DMS153 treated with DMSO at 0.1 percent for 48 hours (cell line): ENCODE measurements around the gene NOL12.
A peak's percentile ranks its signal among the peaks of the same experiment; 100 is the strongest.
"Not testable (repeated sequence)": the region's sequence is repeated elsewhere in the genome, so short reads cannot be mapped to it uniquely, and the experiment has no call there.

Experiments
- DNase-seq: peaks from one replicate; lab custom pipeline; 2025; ENCODE audit not compliant: unreplicated experiment; lab: John Stamatoyannopoulos, UW

NOL12 gene

GRCh38 chr22:37686002-37686982 lies at the start of gene NOL12:
NOL12 (plus strand) TSS chr22:37686343; CDS start chr22:37686393, 50 bp downstream.
- peak; percentile 82 for DNase-seq

DNA sequence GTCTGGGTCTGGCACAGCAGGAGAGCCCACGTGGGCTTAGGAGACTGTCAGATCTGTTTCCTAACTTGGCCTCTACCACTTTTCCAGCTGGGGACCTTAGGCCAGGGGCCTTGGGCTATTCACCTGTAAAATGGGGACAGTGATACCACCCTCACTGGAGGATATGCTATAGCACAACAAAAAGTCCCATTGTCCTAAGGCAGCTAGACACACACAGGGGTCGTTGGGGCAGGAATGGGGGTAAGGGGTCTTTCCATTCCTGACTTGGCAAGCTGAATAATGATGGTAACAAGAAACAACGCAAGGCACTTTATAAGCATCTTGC lies 49.2 kb upstream of the NOL12 start:
- no peak for DNase-seq

- DNase-seq, result no peak
Observed at GRCh38 chr22:37638391-37639069, 47.6 kb upstream of the NOL12 start.

DNA sequence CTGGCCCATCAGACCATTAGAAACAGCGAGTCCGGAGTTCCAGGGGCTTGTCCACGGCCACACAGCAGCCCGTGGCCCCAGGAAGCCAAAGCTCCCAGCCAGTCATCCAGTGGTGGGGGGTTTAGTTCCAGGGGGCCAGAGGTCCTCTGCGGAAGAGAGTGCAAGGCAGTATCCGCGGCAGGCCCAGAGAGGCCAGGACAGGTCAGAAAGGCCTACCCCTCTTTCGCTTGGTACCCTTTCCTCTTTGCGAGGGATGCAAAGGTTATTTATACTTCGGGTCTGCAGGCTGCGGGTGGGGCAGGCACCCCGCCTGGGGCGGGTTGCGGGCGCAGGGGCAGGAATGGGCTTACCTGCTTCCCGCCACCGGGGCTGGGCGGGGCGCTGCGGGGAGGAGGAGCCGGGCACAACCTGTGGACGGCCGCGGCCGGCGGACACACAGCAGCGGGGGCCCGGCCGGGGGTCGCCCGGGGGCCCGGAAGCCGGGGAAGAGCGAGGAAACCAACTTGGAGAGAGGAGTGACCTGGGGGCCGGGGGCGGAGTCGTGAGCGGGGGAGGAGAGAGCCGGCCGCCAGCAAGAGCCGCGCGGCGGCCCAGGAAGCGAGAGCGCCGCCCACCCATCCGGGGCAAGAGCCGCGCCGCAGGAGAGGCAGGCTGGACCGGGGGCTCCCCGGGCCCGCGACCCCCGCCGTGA lies 46.9 kb upstream of the NOL12 start, which contains the start of gene SH3BP1:
TSS of gene SH3BP1 (plus strand) at position 600 of the 691 bp plus-strand sequence. CDS start 119 bp downstream, outside the sequence.
- DNase-seq, result no peak

GRCh38 chr22:37639771-37640590 lies 46.2 kb upstream of the NOL12 start:
- DNase-seq, result no peak

DNA sequence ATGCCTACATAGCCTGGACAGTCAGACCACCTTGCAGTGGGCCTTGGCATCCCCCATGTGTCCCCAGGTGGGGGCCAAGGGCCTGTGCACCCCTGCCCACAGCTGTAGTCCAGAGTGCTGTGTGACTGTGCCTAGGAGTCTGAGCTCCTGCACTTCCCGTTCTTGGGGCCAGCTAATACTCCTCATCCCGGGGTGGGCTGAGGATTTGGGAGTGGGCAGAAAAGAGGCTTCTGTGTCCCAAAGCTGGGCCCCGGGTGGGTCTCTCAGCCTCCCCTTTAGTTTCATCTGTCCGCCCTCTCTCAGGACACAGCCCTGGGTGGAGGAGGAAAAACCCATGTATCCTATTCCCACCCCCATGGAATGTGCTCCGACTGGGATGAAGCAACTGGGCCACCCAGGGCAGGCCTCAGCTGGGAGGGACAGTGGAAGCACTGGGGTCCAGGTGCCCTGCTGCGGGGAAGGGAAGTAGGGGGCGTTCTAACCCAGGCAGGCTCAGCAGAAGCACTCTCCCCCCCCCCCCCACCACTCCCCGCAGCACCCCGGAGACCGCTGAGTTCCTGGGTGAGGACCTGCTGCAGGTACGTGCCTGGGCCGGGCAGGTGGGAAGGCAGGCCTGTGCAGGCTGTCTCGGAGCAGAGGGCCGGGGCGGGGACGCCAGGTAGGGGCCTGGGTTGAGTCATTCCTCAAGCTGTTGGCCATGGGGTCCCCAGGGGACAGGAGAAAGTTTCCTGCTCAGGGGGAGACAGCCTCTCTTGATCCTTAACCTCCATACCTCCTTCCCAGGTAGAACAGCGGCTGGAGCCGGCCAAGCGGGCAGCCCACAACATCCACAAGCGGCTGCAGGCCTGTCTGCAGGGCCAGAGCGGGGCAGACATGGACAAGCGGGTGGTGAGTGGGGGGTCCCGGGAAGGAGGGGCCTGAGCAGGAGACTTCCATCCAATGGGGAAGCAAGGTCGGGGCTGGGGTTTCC lies 45.3 kb upstream of the NOL12 start:
- DNase-seq, result no peak

DNA sequence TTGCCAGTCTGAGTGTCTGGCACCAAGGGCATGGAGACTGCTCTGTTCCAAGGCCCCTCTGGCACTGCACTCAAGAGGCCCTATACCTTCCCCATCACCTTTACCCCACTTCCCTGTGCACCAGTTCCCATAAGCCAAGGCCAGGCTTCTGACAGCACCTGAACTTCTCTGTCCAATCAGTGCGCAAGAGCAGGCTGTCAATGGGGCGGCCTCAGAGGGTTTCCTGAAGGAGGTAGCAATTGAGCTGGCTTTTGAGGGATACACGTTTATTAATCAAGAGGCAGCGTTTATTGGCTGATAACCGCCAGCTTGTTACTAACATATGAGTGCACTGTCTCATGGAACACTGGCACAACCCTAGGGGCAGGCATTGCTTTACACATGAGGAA lies 44.6 kb upstream of the NOL12 start:
- no peak for DNase-seq

- no peak for DNase-seq
Observed at GRCh38 chr22:37643225-37643847, 42.8 kb upstream of the NOL12 start.

GRCh38 chr22:37647317-37647716 lies 38.8 kb upstream of the NOL12 start:
- no peak for DNase-seq

DNA sequence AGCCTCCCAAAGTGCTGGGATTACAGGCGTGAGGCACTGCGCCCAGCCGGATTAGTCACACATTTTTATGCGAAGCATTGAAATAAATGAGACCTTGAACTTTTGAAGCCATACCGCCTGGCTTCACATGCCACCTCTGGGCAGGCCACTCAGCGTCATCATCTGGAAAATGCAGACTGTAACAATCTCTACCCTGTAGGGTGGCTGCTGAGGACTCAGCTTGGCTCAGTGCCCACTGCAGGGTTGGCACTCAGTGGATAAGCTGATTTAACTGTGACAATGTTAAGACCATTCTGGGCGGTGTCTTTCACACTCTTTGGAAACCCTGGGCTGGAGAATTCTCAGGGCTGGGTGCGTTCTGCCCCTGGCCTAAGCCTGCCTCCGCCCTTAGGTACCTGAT lies 38.2 kb upstream of the NOL12 start:
- no peak for DNase-seq

GRCh38 chr22:37650463-37651136 lies 35.5 kb upstream of the NOL12 start:
- DNase-seq, result no peak

- DNase-seq, result no peak
Observed at GRCh38 chr22:37654563-37655251, 31.4 kb upstream of the NOL12 start.

DNA sequence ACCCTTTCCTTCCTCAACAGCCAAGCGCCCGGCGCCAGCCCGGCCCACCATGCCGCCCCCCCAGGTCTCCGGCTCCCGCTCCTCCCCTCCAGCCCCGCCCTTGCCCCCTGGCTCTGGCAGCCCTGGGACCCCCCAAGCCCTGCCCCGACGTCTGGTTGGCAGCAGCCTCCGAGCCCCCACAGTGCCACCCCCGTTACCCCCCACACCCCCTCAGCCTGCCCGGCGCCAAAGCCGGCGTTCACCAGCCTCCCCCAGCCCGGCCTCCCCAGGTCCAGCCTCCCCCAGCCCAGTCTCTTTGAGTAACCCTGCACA lies 30.9 kb upstream of the NOL12 start:
- no peak for DNase-seq

DNA sequence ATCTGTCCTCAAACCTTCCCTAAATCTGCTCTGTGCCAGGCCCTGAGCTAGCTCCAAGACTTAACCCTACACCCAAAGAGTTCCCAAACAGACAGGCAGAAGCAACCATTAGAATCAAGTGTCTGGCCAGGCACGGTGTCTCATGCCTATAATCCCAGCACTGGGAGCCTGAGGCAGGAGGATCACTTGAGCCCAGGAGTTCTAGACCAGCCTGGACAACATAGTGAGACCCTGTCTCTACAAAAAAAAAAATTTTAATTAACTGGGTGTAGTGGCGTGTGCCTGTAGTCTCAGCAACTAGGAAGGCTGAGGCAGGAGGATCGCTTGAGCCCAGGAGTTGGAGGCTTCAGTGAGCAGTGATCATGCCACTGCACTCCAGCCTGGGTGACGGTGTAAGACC lies 29.6 kb upstream of the NOL12 start:
- DNase-seq, result not testable (repeated sequence)

DNA sequence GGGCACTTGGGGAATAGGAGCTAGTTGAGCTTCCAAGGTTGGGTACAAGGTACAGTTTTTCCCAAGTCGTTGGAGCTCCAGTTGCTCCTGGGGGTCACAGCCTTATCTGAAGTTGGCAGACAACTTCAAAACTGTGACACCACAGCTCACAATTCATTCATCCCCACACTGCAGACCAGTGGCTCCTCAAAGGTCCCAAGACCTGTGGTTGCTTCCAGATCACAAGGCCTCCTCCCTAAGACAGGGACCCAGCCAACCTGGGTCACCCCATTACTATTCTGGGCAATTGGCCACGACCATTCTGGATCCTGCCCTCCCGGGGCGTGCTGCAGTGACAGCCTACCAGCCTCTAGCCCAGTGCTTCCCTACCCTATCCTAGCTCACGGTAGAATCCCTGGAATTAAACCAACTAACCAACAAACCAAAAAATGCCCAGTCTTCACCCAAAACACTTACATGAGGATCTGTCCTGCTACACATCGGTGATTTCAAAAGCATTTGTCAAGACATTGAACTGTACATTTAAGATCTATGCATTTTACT lies 28.5 kb upstream of the NOL12 start:
- DNase-seq, result no peak

- DNase-seq, result peak; percentile 98
Observed at GRCh38 chr22:37658133-37659065, 27.7 kb upstream of the NOL12 start, which contains the start of gene PDXP. PDXP (plus strand) TSS chr22:37658723; CDS start chr22:37658783, 60 bp downstream.
